SKM-1 treated with dmso at 0.1 percent for 144 hours (cell line): ENCODE measurements around the gene CEP89.
"Not testable (repeated sequence)": the region's sequence is repeated elsewhere in the genome, so short reads cannot be mapped to it uniquely, and the experiment has no call there.

Experiments used
- DNase-seq: peaks from one replicate; lab custom pipeline; 2025; ENCODE audit not compliant: unreplicated experiment; lab: John Stamatoyannopoulos, UW

The CEP89 gene

DNA sequence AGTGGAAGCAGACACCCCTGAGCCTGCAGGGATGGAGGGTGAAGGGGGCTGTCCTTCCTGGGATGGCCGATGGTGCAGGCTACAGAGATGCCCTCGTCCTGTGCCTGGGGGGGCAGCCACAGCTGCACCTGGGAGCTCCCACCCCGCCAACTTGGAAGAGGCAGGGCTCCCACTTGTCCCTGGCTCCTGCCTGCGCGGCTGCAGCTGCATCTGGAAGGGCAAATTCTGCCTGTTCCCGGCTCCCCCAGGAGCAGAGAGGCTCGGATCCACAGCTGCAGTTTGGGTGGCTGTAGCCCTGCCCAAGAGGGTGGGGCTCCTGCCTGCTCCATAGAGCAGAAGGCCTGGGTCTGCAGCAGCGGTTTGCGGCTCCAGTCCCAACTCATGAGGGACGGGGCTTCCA is 2.2 kb downstream of the CEP89 start:
- no peak for DNase-seq

DNA sequence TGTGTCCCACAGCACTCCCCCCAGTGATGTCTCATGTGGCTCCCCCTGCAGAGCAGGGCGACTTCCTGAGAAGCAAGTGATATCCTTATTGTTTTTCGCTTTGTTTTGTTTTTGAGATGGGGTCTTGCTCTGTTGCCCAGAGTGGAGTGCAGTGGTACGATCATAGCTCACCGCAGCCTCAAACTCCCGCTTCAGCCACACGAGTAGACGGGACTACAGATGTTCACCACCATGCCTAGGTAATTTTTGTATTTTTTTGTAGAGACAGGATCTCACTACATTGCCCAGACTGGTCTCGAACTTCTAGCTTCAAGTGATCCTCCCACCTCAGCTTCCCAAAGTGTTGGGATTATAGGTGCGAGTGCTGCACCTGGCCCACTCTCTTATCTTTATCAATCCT is 5.0 kb downstream of the CEP89 start:
- DNase-seq = no peak

DNA sequence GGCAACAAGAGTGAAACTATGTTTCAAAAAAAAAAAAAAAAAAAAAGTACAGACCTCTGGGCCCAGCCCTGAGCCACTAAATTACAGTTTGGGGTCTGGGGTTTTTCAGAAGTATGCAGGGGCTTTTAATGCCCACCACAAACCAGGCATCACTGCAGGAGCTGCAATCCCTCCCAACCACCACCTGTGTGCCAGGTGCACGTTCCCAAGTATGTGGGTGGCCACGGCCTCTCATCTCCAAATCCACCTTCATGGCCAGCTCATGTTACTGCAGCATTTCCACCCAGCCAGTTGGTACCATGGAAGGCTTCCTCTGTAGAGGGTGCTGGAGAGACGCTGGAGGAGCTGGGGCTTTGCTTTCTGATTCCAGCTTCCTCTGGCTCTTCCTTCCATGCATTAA is 26.5 kb downstream of the CEP89 start:
- DNase-seq = no peak

DNA sequence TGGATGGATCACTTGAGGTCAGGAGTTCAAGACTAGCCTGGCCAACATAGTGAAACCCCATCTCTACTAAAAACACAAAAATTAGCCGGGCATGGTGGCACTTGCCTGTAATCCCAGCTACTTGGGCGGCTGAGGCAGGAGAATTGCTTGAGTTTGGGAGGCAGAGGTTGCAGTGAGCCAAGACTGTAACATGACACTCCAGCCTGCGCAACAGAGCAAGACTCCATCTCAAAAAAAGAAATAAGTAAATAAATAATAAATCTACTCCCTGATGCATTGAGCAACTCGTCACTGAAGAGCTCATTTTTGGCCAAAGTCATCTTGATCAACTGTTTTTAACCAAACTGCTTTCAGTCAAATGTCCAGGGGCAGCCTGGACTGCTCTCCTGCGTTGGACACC is 30.5 kb downstream of the CEP89 start:
- not testable (repeated sequence) for DNase-seq

DNA sequence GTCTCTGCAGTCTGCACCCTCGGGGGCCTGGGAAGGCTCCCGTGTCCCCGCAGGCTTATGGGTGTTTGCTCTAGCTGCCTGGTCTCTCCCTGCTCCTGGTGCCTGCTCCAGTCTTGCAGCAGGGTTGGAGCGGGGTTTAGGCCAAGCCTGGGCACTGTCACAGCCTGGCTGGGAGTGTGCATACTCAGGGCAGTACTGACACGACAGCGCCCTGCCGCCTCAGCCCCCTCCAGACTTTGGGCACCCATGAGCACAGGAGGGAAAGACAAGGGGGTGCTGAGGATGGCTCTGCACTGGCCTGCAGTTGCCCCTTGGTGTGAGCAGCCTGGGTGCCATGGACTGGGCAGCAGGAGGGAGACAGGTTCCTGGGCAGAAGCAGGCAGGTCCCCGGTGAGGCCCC is 35.7 kb downstream of the CEP89 start:
- DNase-seq = no peak

DNA sequence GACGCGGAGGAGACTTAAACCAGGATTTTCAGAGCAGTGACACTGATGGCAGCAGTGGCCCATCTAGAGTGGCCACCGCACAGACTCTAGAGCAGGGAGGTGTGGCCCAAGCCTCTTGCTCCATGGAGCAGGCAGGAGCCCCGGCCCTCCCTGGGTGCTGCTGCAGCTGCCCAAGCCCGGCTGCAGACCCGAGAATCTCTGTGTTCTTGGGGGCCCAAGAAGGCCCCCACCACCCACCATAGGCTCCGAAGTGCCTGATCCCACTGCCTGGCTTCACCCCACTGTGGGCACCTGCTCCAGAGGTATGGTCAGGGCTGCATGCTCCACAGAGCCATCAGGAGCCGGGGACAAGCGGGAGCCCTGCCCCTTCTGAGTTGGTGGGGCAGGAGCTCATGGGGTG is 36.1 kb downstream of the CEP89 start:
- DNase-seq = no peak

DNA sequence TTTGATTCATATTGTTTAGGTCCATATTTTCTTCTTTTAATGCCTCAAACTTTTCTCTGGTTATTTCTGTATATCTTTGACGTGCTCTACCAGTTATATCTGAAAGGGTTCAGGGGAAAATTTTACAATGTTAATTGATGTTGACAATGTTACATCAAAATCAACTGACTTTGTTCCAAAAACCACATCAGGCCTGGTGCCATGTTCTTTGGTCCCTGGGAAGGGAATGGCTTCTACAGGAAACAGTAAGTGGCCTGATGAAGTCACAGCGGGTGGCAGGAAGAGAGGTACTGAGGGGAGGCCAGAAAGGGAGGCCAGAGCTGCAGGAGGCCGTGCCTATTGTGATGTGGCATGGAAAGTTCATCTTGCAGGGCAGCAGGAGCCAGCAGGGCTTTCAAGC is 38.2 kb downstream of the CEP89 start:
- no peak for DNase-seq

DNA sequence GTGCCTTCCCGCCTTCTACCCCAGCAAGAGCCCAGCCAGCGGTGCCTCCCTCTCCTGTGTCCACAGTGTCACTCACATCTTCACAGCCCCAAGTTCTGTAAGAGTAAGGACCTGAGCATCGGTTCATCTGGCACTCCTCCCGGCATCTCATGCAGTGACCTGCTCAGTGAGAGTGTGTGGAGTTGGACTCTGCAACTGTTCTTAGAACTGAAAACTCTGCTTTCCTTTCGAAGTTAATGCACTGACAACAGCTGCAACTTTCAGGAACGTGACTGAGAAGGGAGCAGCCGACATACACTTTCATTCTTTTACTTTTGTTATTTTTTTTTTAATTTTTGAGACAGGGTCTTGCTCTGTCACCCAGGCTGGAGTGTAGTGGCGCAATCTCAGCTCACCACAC is 41.2 kb downstream of the CEP89 start:
- no peak for DNase-seq

DNA sequence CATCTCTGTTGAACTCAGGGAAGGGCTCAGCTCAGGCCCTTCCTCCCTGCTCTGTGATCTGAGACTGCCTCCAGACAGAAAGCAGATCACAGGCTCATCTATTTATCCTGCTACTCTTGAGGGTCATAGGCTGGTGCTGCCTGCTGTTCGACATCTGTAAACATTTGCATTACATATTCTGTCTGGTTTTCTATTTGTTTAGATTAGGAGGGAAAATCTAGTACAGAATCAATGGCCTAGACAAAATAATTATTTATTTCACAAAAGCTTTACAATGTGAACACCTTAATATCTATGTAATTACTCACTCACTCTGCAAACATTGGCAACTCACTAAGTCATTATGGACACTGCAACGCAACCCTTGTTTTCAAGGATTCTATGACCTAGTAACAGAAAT is 43.0 kb downstream of the CEP89 start:
- no peak for DNase-seq

DNA sequence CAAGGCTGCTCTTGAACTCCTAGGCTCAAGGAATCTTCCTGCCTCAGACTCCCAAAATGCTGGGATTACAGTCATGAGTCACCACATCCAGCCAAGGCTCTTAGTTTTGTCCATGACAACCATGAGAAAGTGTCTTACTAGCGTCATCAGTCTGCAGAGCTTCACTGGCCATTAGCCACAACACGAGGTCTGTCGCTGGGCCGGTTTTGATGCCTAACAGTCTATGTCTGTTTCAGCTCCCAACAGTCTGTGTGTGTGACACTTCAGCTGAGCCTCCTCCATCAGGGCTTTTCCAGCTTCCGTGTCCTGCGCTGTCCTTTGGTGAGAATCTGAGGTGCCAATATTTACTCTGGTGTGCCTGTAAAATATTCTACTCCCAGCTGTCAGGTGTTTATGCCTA is 47.6 kb downstream of the CEP89 start:
- no peak for DNase-seq

DNA sequence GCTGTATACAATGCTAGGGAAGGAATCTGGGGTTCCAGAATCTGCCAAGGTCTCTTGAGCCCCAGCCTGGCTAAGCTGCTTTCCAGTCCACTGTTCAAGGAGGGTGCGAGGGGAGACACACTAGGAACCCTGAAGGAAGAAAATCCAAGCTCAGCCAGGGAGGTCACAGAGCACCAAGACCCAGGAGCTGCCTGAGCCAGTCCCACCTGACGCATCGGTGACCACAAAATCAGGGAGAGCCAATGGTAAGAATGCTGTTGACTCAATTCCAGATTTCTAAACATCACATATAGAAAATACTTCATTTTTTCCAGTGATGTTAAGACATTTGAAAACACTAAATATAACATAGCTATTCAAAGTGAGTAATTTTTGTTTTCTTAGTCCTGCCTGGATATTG is 50.1 kb downstream of the CEP89 start:
- DNase-seq = no peak

DNA sequence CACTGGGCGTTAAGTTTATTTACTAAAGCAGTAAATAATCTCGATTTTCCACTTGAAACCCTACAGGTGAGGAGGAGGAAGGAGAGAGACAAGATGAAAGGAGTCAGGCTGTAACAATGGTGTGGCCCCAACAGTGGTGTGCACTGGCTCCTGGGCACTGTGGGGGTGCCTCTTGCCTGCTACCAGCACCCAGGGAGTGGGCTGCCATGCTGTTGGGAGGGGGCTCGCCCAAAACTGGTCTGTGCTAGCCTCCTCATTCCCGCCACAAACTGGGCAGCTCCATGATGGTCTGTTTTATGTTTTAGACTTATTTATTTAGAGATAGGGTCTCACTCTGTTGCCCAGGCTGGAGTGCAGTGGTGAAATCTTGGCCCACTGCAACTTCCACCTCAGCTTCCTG is 52.4 kb downstream of the CEP89 start:
- DNase-seq = no peak

DNA sequence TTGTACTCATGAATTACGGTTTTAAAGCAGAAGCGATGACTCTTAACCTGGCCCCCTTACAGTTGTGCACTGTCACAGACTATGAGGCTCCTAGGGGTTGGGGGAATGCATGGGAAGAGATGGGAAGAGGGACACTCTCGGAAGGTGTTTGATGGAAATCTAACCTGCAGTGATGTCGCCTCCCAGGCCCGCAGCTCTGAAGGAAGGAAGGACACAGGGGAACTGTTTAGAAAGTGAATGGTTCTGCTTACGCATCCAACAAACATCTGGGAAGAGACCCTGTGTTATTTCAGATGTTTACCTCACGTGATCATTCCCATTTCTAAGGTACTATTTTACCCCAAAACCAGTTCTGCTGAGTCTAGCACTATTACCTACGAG is 54.2 kb downstream of the CEP89 start:
- no peak for DNase-seq

DNA sequence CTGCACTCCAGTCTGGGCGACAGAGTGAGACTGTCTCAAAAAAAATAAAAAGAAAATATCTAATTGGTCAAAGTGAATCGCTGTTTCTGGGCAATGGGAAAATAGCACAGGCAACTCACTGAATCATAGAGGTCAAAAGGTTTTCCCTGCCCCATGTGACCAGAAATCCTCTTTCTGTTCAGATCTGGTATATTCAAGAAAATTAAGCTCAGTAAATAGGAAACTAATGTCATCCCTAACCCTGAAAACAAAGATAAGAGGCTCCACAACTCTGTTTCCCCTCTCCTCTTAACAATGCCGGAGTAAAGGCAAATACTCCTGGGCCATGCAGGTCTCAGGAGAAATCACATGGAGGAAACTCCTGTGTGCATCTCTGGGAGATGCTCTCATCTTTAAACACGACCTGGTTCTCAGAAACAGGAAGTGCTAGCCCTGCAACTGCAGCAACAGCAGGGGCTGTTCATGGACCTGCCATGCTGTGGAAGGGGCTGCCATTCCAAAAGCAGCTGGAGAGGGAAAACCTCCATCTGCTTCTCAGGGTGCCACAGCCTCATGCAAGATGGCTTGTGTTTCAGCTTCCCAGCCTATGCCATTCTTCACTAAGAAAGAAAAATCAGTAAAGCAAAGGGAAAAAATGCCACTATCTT is 54.7 kb downstream of the CEP89 start:
- no peak for DNase-seq

DNA sequence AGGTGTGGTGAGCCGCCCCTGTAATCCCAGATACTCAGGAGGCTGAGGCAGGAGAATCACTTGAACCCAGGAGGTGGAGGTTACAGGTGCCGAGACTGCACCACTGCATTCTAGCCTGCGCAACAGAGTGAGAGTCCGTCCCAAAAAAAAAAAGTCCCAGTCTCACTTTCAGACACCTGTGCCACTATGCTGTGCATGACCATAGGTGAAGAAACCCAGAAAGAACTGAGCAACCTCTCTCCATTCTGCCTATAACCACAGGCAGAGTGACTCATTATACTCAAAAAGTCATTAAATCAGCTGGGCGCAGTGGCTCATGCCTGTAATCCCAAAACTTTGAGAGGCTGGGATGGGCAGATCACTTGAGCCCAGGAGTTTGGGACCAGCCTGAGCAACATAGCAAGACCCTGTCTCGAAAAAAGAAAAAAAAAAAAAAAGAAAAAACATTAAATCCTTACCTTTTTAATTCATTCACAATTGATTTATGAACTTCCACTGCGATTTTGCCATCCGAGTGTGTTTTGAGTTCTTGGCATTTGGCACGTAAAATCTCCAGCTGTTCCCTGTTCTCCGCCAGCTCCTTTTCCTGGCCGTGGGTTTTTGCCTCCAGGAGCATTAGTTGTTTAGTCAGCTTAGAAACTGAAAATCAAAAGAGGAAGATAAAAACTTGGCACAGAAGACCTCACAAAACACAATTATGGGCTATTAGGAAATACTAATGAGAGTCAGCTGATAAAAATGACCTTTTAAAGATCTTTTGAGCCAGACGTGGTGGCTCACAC is 56.7 kb downstream of the CEP89 start:
- no peak for DNase-seq

DNA sequence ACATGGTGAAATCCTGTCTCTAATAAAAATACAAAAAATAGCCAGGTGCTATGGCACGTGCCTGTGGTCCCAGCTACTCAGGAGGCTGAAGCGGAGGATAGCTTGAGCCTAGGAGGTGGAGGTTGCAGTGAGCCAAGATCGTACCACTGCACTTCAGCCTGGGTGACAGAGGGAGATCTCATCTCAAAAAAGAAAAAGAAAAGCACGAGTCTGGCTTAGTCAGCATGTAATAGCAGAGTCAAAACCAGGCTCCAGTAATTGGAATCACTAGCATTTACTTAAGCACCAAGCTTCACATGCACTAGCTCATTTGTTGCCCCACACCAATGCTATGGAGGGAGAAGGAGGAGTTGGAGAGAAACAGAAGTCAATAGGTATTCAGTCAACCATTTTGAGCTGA is 60.3 kb downstream of the CEP89 start:
- no peak for DNase-seq

DNA sequence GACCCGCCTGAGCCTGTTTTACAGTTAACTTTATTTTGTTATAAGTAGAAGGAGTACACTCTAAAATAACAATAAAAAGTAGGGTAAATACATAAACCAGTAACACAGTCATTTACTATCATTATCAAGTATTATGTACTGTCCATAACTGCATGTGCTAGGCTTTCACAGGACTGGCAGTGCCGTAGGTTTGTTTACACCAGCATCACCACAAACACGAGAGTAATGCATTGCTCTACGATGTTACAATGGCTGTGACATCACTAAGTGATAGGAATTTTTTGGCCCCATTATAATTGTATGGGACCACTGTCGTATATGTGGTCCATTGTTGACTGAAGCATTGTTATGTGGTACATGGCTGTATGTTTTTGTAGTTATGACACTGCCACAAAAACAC is 60.9 kb downstream of the CEP89 start:
- no peak for DNase-seq

DNA sequence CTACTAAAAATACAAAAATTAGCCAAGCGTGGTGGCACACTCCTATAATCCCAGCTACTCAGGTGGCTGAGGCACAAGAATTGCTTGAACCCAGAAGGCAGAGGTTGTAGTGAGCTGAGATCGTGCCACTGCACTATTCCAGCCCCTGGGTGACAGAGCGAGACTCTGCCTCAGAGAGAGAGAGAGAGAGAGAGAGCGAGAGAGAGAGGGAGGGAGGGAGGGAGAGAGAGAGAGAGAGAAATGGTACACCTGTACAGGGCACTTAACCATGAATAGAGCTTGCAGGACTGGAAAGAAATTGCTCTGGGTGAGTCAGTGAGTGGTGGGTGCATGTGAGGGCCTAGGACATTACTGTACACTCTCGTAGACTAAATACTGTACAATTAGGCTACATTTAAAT is 61.7 kb downstream of the CEP89 start:
- DNase-seq = no peak

DNA sequence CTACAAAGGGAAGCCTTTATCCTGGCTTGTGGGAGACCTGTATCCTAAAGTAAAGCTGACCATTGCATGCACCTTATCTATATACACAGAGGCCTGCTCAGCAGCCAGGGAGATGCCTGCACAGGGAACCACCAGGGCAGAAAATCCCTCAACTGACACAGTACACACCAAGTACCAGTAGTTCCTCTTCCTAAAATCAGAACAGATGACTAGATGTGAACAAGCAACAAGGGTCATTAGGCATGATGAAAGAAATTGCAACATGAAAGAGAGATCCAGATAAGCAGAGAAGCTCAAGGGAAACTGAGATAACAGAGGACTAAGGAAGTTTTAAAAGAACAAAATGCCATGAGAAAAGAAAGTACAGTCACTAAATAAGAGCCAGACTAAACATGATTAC is 62.5 kb downstream of the CEP89 start:
- DNase-seq = peak; percentile 10

DNA sequence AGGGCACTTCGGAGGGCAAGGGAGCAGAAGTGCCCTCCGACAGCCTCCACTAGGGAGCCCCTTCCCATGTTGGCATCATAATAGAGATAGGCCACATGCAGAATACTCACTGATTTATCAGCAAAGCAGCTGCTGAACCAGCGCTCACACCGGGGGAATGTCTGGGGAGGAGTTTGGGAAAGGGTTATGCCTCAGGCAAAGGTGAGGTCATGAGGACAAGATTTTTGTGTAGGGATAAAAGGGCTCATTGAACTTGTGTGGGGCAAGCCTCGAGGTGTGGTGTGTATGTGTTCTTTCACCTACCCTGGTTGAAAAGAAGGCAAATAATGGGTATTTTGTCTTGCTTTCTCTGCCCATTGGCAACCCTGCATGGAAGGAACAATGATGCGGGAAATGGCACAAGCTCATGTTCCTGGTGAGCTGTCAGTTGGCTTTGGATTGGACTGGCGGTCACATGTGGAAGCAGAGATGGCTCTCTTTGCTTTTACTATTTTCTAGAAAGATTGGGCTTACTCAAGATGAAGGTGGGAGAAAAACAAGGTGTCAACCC is 63.0 kb downstream of the CEP89 start:
- DNase-seq = no peak

DNA sequence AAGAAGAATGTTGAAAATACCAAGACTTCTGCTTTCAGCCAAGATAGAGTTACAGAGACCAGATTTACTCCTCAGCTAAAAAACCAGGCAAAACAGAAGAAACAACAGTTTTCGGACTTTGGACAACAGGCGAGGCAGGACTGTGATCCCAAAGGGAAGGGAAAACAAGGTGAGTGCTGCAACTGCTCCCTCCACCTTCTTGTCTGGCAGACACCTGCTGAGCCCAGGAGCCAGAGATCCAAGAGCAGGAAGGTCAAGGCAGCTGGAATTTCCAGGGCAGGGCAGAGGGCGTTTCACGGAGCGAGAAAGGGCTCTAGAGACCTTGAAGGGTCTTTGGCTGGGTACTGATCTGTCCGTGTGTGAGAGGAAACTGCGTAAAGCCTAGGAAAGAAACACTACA is 69.3 kb downstream of the CEP89 start:
- DNase-seq = no peak

DNA sequence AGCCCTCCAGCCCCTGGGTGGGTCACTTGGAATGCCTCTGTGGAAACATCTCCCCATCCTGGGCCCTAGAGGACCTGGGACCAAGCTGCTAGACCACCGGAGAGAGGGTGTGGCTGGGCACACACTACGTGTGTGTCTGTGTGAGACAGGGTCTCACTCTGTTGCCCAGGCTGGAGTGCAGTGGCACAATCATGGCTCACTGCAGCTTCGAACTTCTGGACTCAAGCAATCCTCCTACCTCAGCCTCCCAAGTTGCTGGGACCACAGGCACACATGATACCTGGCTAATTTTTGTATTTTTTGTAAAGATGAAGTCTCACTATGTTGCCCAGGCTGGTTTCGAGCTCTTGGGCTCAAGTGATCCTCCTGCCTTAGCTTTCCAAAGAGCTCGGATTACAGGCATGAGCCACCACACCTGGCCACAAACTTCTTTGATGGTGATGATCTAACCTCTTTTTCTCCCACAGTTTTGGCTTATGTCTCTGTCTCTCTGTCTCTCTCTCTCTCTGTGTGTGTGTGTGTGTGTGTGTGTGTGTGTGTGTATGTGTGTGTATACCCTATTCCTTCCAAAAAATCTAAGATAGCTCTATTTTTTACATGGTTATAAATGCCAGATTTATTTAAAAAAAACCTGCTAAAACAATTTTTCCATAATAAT is 70.1 kb downstream of the CEP89 start:
- DNase-seq = no peak
